ENCODE results near the gene MAPRE3. TPM values are rescaled to one million over a fixed set of nuclear protein-coding genes. Genes with fewer than 3 reads are reported as not detected.

The MAPRE3 gene
- total RNA-seq, 1 donor from 2014 or later: 23.0 TPM

- no peaks in the 10 kb centered on the region for H3K36me3 ChIP-seq
- no peaks in the 10 kb centered on the region for H3K9me3 ChIP-seq
- no peak for TF ChIP-seq CTCF (IDR thresholded peaks at IDR 0.05)
- H3K27me3 ChIP-seq: no peaks in the 10 kb centered on the region
- intact Hi-C loops (cut with DNase I): no loop called here
- H3K4me1 ChIP-seq: peaks cover 3% of the 10 kb centered on the region
- no peak overlapping the region for H3K4me3 ChIP-seq
- DNase-seq (no peak), ATAC-seq (no peak)
- no peak overlapping the region for H3K27ac ChIP-seq
Measured at GRCh38 chr2:27003857-27004256, 33.4 kb downstream of the MAPRE3 start.

- Histone ChIP-seq H3K9me3 (no peaks in the 10 kb centered on the region), H3K27me3 (no peaks in the 10 kb centered on the region), H3K4me3 (no peak overlapping the region), H3K27ac (no peak overlapping the region), H3K36me3 (no peaks in the 10 kb centered on the region), H3K4me1 (peaks cover 3% of the 10 kb centered on the region)
- intact Hi-C loops (cut with DNase I): no loop called here
- DNase-seq (no peak), ATAC-seq (no peak)
- no peak for TF ChIP-seq CTCF (IDR thresholded peaks at IDR 0.05)
Measured at GRCh38 chr2:27006602-27007415, 36.4 kb downstream of the MAPRE3 start.

- no peaks in the 10 kb centered on the region for H3K36me3 ChIP-seq
- DNase-seq (no peak), ATAC-seq (no peak)
- H3K27ac ChIP-seq: no peak overlapping the region
- peaks cover 3% of the 10 kb centered on the region for H3K4me1 ChIP-seq
- H3K9me3 ChIP-seq: no peaks in the 10 kb centered on the region
- intact Hi-C loops (cut with DNase I): no loop called here
- TF ChIP-seq CTCF (IDR thresholded peaks at IDR 0.05): no peak
- H3K4me3 ChIP-seq: no peak overlapping the region
- H3K27me3 ChIP-seq: no peaks in the 10 kb centered on the region
Measured at GRCh38 chr2:27007416-27008374, 37.3 kb downstream of the MAPRE3 start.

GRCh38 chr2:27008678-27009077, 38.2 kb downstream of the MAPRE3 start:
- intact Hi-C loops (cut with DNase I): no loop called here
- Histone ChIP-seq H3K4me1 (peaks cover 3% of the 10 kb centered on the region), H3K9me3 (no peaks in the 10 kb centered on the region), H3K27me3 (no peaks in the 10 kb centered on the region), H3K27ac (no peak overlapping the region), H3K36me3 (no peaks in the 10 kb centered on the region), H3K4me3 (no peak overlapping the region)
- TF ChIP-seq CTCF (IDR thresholded peaks at IDR 0.05): no peak
- no peak for DNase-seq
- ATAC-seq: no peak

GRCh38 chr2:27009083-27009482, 38.6 kb downstream of the MAPRE3 start:
- Histone ChIP-seq H3K4me3 (no peak overlapping the region), H3K27ac (no peak overlapping the region), H3K4me1 (peaks cover under 1% of the 10 kb centered on the region), H3K27me3 (no peaks in the 10 kb centered on the region), H3K9me3 (no peaks in the 10 kb centered on the region), H3K36me3 (no peaks in the 10 kb centered on the region)
- TF ChIP-seq CTCF (IDR thresholded peaks at IDR 0.05): no peak
- no peak for DNase-seq
- intact Hi-C loops (cut with DNase I): no loop called here
- no peak for ATAC-seq
